ENCODE measurements around the gene GPC1. TPM values are rescaled to one million over a fixed set of nuclear protein-coding genes. Genes with fewer than 3 reads are reported as not detected.

GPC1 gene
- total RNA-seq, 1 donor from 2014 or later, result 88.0 TPM

GRCh38 chr2:240410004-240410403 lies 25.5 kb upstream of the GPC1 start:
- TF ChIP-seq, protein P1, sequence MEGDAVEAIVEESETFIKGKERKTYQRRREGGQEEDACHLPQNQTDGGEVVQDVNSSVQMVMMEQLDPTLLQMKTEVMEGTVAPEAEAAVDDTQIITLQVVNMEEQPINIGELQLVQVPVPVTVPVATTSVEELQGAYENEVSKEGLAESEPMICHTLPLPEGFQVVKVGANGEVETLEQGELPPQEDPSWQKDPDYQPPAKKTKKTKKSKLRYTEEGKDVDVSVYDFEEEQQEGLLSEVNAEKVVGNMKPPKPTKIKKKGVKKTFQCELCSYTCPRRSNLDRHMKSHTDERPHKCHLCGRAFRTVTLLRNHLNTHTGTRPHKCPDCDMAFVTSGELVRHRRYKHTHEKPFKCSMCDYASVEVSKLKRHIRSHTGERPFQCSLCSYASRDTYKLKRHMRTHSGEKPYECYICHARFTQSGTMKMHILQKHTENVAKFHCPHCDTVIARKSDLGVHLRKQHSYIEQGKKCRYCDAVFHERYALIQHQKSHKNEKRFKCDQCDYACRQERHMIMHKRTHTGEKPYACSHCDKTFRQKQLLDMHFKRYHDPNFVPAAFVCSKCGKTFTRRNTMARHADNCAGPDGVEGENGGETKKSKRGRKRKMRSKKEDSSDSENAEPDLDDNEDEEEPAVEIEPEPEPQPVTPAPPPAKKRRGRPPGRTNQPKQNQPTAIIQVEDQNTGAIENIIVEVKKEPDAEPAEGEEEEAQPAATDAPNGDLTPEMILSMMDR (IDR thresholded peaks at IDR 0.05; ENCODE audit: unreplicated experiment), result no peak
- Mint-ChIP-seq H3K36me3 (no peaks in the 10 kb centered on the region), H3K27ac (no peak overlapping the region)

GRCh38 chr2:240410808-240411207 lies 24.7 kb upstream of the GPC1 start:
- H3K27ac Mint-ChIP-seq, result no peak overlapping the region
- no peak for DNase-seq (ENCODE audit: low spot score in 2 of 2, unreplicated experiment in 2 of 2)
- H3K36me3 Mint-ChIP-seq, result no peaks in the 10 kb centered on the region
- peaks cover 2% of the 10 kb centered on the region for H3K4me1 Mint-ChIP-seq
- H3K9me3 Mint-ChIP-seq, result no peaks in the 10 kb centered on the region
- H3K4me3 Mint-ChIP-seq, result no peak overlapping the region
- TF ChIP-seq, protein P1 (IDR thresholded peaks at IDR 0.05; ENCODE audit: unreplicated experiment), result no peak
- no peaks in the 10 kb centered on the region for H3K27me3 Mint-ChIP-seq (ENCODE audit: low read depth)

More at GRCh38 chr2:240410004-240410403, 25.5 kb upstream of the GPC1 start:
- Mint-ChIP-seq H3K9me3 (no peaks in the 10 kb centered on the region), H3K4me1 (peaks cover 2% of the 10 kb centered on the region), H3K4me3 (no peak overlapping the region), H3K27me3 (ENCODE audit: low read depth) (no peaks in the 10 kb centered on the region)
- no peak for DNase-seq (ENCODE audit: low spot score in 2 of 2, unreplicated experiment in 2 of 2)

DNA sequence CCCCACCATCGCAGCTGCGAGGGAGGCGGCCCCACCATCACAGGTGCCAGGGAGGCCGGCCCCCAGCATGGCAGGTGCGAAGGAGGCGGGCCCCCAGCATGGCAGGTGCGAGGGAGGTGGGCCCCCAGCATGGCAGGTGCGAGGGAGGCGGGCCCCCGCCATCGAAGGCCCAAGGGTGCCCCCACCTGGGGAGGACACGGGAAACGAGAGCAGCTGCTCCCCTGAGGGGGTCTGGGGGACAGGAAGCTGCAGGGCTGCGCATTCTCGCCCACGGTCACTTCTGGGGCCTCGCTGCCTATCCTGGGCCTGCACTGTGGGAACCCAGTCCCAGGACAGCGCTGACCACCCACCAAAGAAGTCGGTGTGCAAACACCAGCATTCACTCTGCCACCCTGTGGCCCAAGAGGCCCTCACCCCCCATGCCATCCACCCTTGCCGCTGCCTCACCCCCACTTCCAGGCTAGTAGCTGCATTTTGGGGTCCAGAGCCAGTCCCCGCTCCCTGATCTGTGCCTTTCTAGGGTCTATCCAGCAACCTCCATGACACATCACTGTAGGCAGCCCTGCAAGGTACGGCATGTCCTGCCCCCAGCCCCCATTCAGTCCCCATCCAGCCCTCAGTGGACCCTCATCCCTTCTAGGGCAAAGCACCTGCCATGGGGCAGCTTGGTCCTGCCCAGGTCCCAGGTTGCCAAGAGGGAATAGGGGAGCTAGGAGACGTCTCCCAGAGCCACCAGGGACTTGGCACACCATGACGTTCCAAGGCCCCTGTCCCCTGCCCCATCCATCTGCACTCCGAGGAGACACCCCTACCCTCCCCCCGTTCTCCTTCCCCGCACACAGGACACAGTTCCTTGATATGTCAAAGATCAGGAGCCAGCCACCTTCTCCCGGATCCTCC lies 24.0 kb upstream of the GPC1 start:
- no peaks in the 10 kb centered on the region for H3K27me3 Mint-ChIP-seq (ENCODE audit: low read depth)
- peaks cover 2% of the 10 kb centered on the region for H3K4me1 Mint-ChIP-seq
- DNase-seq (ENCODE audit: low spot score in 2 of 2, unreplicated experiment in 2 of 2), result peak in 1 of 2 experiments; percentile 17
- TF ChIP-seq, protein P1 (IDR thresholded peaks at IDR 0.05; ENCODE audit: unreplicated experiment), result no peak
- H3K9me3 Mint-ChIP-seq, result no peaks in the 10 kb centered on the region
- no peak overlapping the region for H3K4me3 Mint-ChIP-seq
- no peak overlapping the region for H3K27ac Mint-ChIP-seq
- H3K36me3 Mint-ChIP-seq, result no peaks in the 10 kb centered on the region

GRCh38 chr2:240412211-240412861 lies 23.1 kb upstream of the GPC1 start:
- H3K27ac Mint-ChIP-seq, result no peak overlapping the region
- no peaks in the 10 kb centered on the region for H3K27me3 Mint-ChIP-seq (ENCODE audit: low read depth)
- peak in 1 of 2 experiments; percentile 19 for DNase-seq (ENCODE audit: low spot score in 2 of 2, unreplicated experiment in 2 of 2)
- H3K4me1 Mint-ChIP-seq, result peaks cover 2% of the 10 kb centered on the region
- H3K4me3 Mint-ChIP-seq, result no peak overlapping the region
- no peaks in the 10 kb centered on the region for H3K9me3 Mint-ChIP-seq
- TF ChIP-seq, protein P1 (IDR thresholded peaks at IDR 0.05; ENCODE audit: unreplicated experiment), result no peak
- H3K36me3 Mint-ChIP-seq, result no peaks in the 10 kb centered on the region

DNA sequence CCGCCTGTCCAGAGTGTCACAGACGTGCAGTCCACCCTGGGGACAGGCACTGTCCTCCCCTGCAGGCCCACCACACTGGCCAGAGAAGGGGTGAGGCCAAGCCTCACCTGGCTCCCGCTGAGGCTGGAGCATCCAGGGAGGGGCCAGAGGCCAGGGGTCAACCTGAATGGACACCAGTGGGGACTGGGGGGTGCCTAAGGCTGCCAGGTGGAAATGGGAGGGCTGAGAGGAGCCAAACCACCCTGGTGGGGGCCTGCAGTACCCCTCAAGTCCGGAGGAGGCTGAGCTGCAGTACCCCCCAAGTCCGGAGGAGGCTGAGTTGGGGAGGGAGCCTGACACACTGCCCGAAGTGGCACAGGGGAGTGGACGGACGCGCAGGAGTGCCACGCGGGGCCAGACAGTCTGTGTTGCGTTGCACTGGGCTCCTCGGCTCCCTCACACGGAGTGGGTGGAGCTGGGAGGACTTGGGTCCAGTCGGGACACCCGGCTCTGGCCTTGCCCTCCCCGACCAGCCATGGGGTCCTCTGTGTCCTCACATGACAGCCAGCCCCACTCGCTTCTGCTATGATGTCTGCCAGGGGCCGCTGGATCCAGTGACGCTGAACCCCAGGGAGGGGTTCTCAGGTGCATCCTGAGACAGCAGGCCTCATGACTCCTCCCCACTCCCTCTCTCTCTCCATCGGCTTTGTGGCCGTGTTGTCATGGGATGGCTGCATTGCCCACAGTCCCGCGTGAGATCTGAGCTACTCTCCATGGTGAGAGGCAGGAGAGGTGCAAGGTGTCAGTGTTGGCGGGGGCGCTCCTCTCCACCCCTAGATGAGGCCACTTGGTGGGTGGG lies 22.3 kb upstream of the GPC1 start:
- Mint-ChIP-seq H3K27me3 (ENCODE audit: low read depth) (no peaks in the 10 kb centered on the region), H3K9me3 (peaks cover under 1% of the 10 kb centered on the region), H3K4me1 (peaks cover 2% of the 10 kb centered on the region), H3K4me3 (no peak overlapping the region), H3K36me3 (no peaks in the 10 kb centered on the region), H3K27ac (no peak overlapping the region)
- TF ChIP-seq, protein P1 (IDR thresholded peaks at IDR 0.05; ENCODE audit: unreplicated experiment), result no peak
- no peak for DNase-seq (ENCODE audit: low spot score in 2 of 2, unreplicated experiment in 2 of 2)

Data from mesothelial cell of epicardium (in vitro differentiated cells).